AG04450 (cell line): ENCODE data around the gene PFKP. TPM values are rescaled to one million over a fixed set of nuclear protein-coding genes. Genes with fewer than 3 reads are reported as not detected.

Experiments used
- CTCF ChIA-PET: fragments of 300-600, 350-600 bp; formaldehyde crosslinking; extraction: SDS; loops from one replicate; lab custom pipeline; 2022; ENCODE audit warnings: antibody characterized with exemption, inconsistent platforms; lab: Charles Lee
- POLR2A ChIA-PET: fragments of 350-600 bp; formaldehyde crosslinking; extraction: SDS; loops from one replicate; lab custom pipeline; 2021; ENCODE audit warnings: antibody characterized with exemption, inconsistent platforms; lab: Yijun Ruan, JAX
- DNase-seq: peaks from one replicate; pipeline ENCODE4 v3.0.0-alpha.2; 2011; ENCODE audit warnings: low read depth, low spot score
- H3K27ac ChIP-seq: one replicate; pipeline ENCODE4 v1.5.1; 2012; ENCODE audit warnings: low read depth, low read length, control low read depth
- H3K27me3 ChIP-seq: one replicate; pipeline ENCODE4 v1.6.0; 2012; ENCODE audit warnings: low read length; ENCODE audit not compliant: control insufficient read depth, insufficient read depth
- H3K4me3 ChIP-seq: 2 replicates; pipeline ENCODE4 v1.5.1; 2011; ENCODE audit warnings: mild to moderate bottlenecking, low read depth, low read length, control low read depth
- H3K9me3 ChIP-seq: 2 replicates; pipeline ENCODE4 v1.5.1; 2012; ENCODE audit warnings: low read length; ENCODE audit not compliant: control insufficient read depth, insufficient read depth
- CTCF ChIP-seq: IDR thresholded peaks from 2 replicates; pipeline ENCODE4 v1.5.1; 2011; ENCODE audit warnings: low read depth, low read length, control low read depth, inconsistent platforms
- polyA plus RNA-seq: library from polyadenylated mRNA; depleted of rRNA; stranded (reverse); fragments of >200 nt; gene quantifications from 2 replicates; pipeline ENCODE4 v1.2.3, GENCODE V29; 2011

Gene PFKP
- polyA plus RNA-seq, 1 experiment = 122 TPM

GRCh38 chr10:3131098-3131497 is 63.8 kb downstream of the PFKP start:
- Histone ChIP-seq H3K27ac (peak overlapping the region; percentile 47), H3K27me3 (no peaks in the 10 kb centered on the region), H3K4me3 (no peak overlapping the region), H3K9me3 (peaks cover 20% of the 10 kb centered on the region)
- ChIA-PET CTCF (no interaction called here), POLR2A (no interaction called here)
- TF ChIP-seq CTCF = no peak
- DNase-seq = no peak

- Histone ChIP-seq H3K4me3 (no peak overlapping the region), H3K27me3 (no peaks in the 10 kb centered on the region), H3K27ac (no peak overlapping the region), H3K9me3 (peaks cover 14% of the 10 kb centered on the region)
- CTCF ChIA-PET = no interaction called here
- POLR2A ChIA-PET = no interaction called here
- DNase-seq = no peak
- TF ChIP-seq CTCF = no peak
Observed at GRCh38 chr10:3132036-3133025, 65.0 kb downstream of the PFKP start.

DNA sequence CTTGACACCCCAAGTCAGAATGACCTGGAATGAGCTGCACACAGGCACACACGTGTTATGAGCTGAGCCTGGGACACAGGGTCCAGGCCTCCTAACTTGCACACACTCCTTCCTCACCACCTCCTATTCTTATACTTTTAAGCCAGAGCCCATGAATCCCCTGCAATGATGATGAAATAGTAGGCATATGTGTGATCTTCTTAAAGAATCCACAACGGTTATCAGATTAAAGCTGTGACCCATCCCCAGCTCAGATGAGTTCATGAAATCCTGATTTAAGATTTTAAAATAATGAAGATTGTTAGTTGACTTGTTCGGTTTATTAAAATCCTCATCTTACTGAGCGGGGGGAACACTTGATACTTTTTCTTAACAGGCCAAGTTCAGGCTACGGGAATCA is 66.6 kb downstream of the PFKP start:
- no peak for DNase-seq
- no peak overlapping the region for H3K4me3 ChIP-seq
- no peak for TF ChIP-seq CTCF
- no peaks in the 10 kb centered on the region for H3K27me3 ChIP-seq
- H3K27ac ChIP-seq = no peak overlapping the region
- CTCF ChIA-PET = interaction anchor here (1.0 to 1.3 kb wide), 2 partner anchors 13 to 206 kb away, joined by 3 to 4 read pairs; no protein-coding TSS in a partner anchor
- POLR2A ChIA-PET = no interaction called here
- no peaks in the 10 kb centered on the region; the same call in 1 of the 2 replicates for H3K9me3 ChIP-seq

GRCh38 chr10:3135006-3135405 is 67.7 kb downstream of the PFKP start:
- CTCF ChIA-PET = interaction anchor here (1.1 to 1.3 kb wide), 2 partner anchors 14 to 91 kb away, joined by 4 to 5 read pairs; no protein-coding TSS in a partner anchor
- no peak for DNase-seq
- H3K27me3 ChIP-seq = no peaks in the 10 kb centered on the region
- H3K27ac ChIP-seq = no peak overlapping the region
- TF ChIP-seq CTCF = no peak
- H3K9me3 ChIP-seq = no peaks in the 10 kb centered on the region; the same call in 1 of the 2 replicates
- H3K4me3 ChIP-seq = no peak overlapping the region
- POLR2A ChIA-PET = no interaction called here

DNA sequence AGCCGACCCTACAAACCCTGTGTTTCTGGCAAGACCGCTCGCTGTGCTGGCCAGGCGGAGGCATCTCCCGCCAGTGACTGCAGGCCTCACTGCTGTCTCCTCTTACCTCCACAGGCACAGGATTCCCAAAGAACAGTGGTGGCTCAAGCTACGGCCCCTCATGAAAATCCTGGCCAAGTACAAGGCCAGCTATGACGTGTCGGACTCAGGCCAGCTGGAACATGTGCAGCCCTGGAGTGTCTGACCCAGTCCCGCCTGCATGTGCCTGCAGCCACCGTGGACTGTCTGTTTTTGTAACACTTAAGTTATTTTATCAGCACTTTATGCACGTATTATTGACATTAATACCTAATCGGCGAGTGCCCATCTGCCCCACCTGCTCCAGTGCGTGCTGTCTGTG is 69.0 kb downstream of the PFKP start:
- peak overlapping the region; percentile 31 for H3K27ac ChIP-seq
- POLR2A ChIA-PET = no interaction called here
- H3K9me3 ChIP-seq = no peaks in the 10 kb centered on the region; the same call in 1 of the 2 replicates
- no peak for DNase-seq
- no peak overlapping the region for H3K4me3 ChIP-seq
- H3K27me3 ChIP-seq = no peaks in the 10 kb centered on the region
- CTCF ChIA-PET = interaction anchor here (1.1 kb wide), 1 partner anchor 92 kb away, joined by 5 read pairs; no protein-coding TSS in a partner anchor
- no peak for TF ChIP-seq CTCF
